NCI-H69 (cell line): ENCODE measurements around the gene ZNF777.

Source experiments
- DNase-seq: peaks from one replicate; lab custom pipeline; 2025; lab: John Stamatoyannopoulos, UW

ZNF777 gene

DNA sequence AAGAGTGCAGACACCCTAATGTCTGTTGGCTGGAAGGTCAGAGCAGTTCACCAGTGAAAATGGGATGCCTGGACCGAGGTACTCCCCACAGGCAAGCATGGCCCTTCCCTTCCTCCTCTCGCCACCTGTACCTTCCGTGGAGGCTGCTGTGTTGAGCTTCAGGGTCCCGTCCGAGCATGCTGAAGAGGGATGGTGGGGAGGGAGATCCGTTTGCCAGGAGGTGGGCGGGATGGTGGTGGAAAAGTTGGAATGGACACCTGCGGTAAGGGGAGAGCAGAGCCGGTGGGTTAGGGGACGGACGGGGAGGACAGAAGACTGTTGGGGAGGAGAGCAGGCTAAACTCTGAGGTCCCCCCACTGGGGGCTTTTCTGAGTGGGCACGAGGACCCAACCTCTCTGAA is 15.9 kb upstream of the ZNF777 start:
- DNase-seq = no peak

DNA sequence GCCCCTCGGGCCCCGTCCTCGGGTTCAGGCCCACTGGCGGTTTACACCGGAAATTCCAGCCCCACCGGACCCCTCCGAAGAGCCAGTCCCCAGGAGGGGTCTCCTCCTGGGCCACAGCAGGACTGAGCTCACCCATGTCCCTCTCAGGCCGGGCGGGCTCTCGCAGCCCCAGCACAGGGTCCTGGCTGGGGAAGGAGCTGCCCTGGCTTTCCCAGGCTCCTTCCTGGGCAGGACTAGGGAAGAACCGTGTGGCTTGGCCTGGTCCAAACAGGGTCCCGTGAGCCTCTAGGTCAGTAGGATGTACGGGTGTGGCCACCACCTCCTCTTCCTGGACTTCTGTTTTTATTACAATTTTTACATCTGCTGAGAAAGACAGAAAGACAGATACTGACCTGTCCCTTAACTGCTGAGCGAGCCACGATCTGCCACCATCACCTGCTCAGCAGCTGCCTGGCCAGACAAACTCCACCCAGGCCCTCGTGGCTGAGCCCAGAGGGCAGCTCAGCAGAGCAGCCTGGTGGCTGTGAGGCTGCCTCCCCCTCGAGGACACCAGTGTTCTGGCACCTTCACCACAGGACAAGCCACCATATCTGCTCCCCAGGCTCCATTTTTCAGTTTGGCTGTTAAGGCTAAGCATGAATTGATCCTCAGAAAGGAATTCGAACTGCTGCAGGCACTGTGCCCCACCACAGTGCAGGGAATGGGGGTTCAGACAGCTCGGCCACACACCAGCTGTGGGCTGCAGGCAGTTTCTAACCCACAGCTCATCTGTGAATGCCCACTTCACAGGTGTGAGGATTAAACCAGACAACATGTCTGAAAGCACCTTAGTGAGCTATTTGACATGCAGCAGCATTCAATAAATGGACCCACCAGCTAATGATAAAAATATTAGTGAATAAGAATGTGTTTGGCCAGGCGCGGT is 14.5 kb upstream of the ZNF777 start:
- DNase-seq = no peak

DNA sequence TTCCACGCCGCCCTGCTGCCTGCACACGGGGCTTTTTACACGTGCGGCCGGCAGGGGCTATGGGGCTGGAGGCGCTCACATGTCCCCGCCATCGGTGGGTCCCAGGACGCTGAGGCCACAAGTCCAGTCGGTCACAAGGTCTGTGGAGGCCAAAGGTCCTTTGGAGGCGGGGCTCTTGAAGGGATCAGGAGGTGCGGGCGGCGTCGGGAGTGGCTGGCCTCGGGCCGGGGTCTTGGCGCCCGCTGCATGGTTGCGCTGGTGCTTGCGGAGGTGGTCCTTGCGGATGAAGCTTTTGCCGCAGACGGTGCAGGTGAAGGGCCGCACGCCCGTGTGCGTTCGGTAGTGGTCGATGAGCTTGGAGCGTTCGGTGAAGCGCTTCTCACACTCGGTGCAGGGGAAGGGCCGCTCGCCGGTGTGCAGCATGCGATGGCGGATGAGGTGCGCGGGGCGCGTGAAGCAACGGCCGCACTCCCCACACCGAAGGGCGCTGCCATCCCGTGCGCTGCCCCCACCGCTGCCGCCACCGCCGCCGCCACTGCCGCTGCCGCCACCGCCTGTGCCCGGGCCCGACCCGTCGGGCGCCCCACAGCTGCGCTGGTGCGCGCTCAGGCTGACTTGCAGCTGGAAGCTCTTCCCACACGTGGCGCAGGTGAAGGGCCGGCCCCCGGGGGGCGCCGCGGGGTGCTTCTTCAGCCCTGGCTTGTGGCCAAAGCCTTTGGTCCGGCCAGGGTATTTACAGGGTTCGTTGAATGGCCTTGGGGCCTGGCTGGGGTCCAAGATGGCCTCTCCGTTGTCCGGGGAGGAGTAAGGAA is 13.7 kb upstream of the ZNF777 start:
- DNase-seq = peak; percentile 10

DNA sequence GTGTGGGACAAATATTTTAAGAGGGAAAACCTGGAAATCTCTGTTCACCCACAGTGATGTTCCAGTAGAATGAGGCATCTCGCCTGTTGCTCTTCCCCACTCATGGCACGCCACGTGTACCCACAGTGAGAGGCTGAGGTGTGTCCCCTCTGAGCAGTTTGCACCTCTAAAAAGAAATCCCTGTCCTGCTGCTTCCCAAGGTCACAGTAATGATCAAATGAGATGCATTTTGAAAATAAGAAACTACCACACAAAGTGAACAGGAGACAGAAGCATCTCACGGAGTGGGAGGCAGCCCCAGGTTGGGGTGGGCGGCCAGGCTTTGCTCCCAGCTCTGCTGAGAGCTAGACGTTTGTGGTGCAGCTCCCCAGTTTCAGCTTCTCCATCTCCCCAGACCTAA is 12.4 kb upstream of the ZNF777 start:
- no peak for DNase-seq

DNA sequence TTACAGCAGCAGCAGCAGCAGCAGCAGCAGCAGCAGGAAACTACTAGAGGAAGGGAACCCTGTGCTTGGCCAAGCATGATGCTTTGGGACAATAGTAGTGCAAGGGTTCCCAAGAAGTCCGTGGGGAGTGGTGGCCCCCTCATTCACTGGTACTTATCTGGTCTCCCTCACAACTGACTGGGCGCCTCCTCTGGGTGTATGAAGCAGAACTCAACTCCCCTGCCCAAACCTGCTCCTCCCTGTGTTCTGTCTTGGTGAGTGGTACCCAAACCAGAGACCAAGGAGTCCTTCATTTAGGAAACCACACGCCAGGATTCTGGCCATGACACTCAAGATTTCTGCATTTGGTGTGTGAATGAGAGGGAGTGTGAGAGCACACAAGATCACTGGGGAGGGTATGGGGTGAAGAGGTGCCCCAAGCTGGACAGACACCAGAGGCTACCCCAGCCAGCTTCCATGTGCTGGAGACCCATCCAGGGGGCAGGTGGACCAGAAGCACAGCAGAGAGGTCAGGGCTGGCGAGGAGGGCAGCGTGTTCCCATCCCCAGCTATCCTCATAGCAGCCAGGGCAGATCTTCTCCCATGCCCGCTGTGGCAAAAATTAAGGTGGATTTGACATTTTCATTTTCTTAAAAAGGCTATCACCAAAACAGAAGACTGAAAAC is 10.6 kb upstream of the ZNF777 start:
- no peak for DNase-seq

DNA sequence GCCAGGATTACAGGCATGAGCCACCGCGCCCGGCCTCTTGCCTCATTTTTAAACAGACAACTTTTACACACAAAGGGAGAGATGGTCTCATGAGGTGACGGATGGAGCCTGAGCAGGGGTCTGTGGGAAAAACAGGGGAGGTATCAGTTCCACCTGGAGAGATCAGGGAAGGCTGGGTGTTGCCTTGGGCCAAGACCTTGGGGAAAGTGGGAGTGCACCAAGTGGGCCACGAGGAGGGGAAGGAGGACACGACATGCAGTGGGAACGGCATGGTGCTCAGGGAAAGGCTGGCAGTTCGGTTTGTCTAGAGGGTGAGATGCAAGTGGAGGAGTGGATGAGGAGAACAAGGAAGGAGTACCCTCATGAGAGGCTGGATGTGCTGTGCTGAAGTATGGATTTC is 8.9 kb upstream of the ZNF777 start:
- DNase-seq = no peak

DNA sequence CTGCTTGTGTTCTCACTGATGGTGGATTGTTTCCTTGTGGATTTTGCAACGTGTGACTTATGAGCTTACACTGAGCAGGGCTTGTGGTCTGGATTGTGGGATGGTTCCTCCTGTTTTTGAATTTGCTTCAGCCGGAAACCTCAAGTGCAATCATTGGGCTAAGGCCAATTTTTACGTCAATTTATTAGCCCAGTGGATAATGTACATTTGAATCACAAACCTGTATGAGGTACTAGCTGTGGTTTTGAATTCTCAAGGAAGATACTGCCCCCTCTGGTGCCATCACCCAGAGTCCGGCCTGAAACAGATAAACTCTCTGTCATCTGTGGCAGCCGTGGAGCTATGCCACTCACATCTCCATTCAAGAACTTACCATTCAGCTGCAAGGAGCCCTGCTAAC is 7.3 kb upstream of the ZNF777 start:
- no peak for DNase-seq

DNA sequence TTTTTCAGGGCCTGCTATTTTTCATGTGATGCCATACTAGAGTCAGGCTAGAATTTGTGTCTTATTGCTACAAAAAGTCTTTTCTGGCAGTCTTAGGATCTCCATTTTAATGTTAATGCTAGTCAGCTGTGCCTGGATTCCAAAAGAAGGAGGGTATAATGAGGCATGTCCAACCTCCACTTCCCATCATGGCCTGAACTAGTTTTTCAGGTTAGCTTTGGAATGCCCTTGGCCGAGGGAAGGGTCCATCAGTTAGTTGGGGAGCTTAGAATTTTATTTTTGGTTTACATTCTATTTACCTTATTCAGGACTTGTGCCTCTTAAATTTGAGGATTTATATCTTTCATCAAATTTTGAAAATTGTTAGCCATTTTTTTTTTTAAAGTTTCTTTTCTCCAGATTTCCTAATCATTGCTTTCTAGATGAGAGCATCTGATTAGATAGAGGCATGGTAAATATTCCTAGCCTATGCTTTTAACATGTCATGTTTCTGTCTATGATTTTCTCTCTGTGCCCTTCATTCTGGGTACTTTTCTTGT is 6.5 kb upstream of the ZNF777 start:
- DNase-seq = no peak

DNA sequence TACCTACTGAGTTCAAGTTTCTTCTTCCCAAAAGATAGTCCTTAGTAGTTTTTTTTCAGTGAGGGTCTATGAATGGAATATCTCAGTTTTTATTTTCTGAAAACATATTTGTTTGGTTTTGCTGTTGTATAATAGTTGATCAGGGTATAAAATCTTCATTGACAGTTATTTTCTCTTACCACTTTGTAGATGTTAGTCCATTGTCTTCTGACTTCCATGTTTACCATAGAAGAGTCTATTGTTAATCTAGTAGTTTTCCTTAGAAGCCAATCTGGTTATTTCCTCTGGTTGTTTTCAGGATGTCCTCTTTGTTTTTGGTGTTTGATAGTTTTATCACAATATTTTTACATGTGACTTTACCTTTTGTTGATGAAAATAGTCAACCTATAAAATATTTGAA is 5.5 kb upstream of the ZNF777 start:
- no peak for DNase-seq

DNA sequence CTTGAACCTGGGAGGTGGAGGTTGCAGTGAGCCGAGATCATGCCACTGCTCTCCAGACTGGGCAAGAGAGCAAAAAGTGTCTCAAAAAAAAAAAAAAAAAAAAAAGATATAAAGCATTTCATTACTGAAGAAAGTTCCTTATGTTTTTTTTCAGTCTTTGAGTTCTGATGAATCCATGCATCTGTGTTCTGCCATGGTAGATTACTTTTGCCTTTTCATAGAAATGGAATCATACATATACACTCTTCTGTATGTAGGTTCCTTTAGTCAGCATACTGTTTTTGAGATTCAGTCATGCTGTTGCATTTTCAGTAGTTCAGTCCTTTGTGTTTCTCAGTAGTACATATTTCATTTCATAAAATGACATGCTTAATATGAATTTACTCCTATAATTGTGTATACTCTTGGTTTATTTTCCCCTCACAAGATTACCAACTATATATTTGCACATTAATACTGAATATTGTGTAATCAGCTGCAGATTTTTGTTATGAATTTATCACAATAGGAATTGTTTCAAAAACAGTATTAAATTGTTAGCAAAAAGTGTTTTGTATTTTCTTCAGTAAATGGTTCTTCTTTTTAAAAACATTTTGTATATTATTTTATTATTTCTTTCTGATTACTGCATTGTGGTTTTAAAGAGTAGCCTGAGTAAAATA is 2.8 kb upstream of the ZNF777 start:
- no peak for DNase-seq

DNA sequence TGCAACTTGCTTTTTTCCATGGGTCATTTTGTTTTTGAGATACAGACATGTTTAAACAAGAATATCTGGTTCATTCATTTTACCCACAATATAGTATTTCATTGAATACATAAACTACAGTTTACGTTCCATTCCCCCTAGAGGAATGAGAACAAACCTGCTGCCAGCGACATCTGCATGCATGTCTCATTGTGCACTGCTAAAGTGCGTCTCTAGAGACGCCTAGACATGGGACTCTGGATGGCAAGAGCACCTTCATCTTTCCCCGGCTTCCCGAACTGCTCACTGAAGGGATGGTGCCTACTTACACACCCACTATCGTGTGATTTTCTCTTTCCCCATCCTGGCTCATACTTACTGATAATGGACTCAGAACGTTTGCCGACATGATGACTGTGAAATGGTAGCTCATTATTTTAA is 1.2 kb upstream of the ZNF777 start:
- peak; percentile 17 for DNase-seq

DNA sequence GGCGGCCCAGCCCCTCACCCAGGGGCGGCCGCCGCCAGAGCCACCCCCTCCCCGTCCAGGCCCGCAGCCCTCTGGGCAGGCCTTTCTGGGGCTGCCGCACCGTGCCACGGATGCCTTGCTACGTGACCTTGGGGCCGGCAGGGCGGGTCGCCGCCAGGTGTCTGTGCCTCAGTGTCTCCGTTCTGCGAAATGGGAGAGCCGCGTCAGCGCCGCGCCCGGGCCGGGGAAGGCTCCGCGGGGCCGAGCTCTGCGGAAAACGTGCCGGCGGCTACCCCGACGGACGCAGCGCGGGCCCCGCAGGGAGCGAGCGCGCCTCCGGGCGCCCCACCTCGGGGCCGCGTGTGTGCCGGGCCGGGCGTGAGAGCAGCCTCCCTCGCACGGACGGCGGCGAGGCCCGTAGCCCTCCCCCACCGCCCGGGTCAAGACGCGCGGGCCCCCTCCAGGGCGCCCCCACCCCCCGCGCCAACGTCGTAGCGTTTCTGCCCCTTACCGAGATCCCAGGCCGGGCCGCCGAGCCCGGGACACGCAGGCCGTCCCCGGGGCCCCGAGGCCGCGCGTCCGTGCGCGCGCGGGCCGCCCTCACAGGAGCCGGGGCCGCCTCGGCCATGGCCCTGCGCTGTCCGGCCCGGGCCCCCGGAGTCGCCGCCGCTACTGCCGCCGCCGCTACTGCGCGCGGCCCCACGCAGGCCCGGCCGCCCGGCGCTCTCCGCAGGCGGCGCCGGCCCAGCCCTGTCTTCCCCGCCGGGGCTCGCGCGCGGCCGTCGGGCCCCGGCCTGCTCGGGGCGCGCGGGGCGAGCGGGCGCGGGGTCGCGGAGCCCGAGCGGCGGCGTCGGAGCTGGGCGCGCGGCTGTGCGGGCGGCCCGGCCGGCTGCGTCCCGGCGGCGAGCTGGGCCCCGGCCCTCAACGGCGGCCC is 1.1 kb downstream of the ZNF777 start:
- DNase-seq = peak; percentile 59

DNA sequence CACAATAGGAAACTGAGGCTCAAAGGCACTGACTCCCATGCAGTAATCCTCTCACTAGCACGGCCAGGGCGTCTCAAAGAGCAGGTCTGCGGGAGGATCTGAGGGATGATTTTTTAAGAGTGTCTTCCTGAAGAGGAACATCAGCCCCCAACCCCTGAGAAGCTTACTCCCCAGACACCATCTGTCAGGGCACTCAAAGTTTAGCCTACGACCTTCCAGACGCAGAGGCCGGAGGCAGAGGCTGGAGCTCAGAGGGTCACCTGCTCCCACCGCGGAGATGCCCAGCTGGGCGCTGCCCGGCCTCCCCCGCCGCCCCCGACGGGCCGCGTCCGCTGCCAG is 1.7 kb downstream of the ZNF777 start:
- peak; percentile 10 for DNase-seq

DNA sequence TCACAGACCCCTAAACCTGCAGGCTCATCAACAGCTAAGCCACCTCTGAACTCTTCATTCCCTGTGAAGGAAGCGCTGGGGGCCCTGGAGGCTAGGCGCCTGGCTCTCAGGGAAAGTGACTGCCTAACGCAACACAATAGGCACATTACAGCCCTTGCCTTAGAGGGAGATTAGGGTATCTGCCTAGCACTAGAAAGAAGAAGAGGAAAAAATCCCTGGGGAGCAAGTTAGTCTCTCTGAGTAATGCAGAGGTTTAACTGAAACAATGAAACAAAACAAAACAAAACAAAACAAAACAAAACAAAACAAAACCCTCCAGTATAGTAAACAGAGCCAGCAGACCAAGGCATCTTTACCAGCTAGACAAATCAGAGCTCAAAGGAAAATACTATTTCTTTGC is 2.6 kb downstream of the ZNF777 start:
- no peak for DNase-seq

DNA sequence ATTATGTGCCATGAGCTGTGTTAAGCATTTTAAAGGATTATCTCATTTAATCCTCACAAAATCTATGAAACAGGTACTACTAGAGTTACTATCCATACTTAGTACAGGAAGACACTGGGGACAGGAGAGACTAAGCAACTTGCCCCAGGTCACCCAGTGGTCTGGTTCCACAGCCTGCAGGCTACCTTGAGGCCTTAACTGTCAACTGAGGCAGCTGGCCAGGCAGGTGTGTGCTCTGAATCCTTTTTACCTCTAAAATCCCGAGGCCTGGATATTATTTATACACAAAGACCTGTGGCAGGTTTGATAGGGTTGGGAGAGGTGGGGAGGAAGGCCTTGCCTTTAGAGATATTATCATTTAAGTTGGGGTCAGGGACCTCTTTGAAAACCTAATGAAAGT is 3.1 kb downstream of the ZNF777 start:
- DNase-seq = no peak

DNA sequence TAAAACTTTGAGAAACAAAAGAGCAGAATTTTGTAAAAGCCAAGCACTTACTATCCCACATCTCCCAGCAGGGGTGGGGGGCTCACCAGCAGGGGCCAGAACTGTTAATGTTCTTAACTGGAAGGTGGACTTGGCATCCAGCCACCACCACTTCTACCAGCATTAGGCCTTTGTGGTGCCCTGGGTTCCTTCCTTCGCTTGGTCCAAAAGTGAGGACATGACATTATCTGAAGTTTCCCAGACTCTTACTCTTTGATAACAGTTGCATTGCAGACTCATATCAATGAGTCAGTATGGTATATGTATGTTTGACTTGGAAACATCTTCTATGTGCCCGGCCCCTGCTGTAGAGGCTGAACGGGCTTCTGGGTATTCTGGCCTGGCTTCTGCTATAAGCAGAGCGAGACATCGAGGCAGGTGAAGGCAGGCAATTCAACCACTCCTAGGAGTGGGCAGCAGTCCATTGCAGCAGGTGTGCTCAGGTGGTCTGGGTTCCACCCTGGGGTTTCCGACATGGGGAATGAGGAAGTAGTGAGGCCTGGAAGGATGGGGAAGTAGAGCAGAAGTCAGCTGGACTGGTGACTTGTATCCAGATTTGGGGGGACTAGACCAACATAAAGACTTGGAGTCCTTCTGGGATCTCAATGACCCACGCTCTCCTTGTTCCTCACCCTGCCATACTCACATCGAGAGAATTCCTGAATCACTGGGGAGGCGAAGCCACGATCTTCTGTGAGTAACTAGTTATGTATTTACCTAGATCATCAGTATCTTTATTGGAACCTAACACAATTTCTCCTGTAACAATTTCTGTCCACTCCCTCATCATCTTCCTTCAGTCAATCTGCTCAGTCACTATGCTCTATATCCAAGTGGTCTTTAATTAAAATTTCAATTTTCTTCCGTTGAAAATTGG is 4.1 kb downstream of the ZNF777 start:
- DNase-seq = no peak

DNA sequence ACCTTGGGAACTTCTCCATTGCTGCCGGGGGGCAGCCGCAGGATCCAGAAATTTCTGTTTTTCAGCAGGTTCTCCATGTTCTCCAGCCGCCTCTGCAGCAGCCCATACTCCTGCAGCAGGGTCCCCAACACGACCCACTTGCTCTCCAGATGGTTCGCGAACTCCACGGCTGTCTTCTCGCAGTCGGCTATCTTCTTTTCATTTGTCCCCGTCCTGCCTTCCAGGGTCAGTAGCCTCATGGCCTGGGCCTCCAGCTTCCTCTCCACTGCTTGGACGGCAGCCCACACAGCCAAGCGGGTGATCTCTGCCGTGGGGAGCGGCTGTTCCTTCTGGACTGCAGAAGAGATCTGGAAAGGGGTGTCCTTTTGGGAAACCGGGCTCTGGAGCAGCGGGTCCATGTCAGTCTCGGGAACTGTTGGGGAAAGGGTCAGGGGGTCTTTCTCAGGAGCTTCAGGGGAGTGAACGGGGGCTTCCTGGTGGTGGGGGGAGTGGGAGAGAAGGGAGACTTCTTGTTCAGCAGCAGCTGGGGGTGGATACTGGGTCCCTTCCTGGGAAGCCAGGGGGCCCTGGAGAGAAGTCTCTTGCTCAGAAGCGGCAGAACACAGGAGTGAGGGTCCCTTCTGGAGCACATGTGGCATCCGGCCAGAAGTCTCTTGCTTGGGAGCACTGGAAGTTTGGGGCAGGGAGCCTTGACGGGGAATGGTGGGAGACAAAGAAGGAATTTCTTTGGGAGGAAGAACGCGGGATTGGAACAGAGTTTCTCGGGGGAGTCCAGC is 5.5 kb downstream of the ZNF777 start:
- DNase-seq = no peak

DNA sequence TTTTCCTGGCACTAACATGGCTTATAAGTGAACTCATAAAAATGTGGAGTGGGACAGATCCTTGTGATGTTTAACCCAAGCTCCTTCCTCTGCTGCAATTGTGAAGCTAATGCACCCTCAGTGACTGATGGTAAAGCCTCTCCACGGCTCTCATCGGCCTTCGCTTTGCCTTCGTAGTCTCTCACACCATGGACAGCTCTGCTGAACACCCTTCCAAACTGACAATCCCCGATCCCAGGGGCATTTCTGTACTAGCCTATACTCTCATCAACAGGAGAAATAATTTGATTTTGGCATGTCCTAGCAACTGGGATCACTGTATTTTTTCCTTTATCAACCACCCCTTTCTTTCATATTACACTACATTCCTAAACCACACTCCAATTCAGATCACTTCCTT is 6.1 kb downstream of the ZNF777 start:
- DNase-seq = no peak

DNA sequence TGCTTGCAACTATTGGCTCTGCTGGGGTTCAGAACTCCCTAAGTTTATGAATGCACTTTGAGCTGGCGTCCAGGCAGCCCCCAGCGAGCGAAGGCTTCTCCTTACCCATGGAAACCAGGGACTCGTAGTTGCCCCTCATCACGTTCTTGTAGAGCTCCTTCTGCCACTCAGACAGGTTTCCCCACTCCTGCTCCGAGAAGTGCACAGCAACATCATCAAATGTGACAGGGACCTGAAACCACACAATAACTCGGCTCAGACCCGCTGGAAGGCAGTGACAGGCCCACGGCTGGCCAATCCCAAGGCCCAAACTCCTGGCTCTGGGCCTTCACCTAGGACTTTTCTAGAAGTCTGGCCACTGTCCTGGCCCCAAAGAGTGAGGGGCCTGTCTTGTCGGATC is 6.9 kb downstream of the ZNF777 start:
- no peak for DNase-seq
